ENCODE measurements around the gene CCDC122.

DNA sequence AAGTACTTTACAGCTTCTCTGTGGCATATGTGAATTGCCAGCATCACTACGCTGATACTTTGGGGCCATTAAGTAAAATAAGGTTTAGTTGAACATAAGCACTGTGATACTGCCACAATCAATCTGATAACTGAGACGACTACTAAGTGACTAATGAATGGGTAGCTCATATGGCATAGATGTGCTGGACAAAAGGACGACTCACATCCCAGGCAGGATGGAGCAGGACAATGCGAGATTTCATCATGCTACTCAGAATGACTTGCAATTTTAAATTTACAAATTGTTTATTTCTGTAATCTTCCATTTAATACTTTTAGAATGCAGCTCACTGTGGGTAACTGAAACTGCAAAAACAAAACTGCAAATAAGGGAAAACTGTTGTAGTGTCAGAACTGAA lies 13.6 kb downstream of the CCDC122 start:
- TF ChIP-seq EP300 (IDR thresholded peaks at IDR 0.05) (no peak), SREBF2 (IDR thresholded peaks at IDR 0.05) (no peak), JUN (IDR thresholded peaks at IDR 0.05) (no peak), POLR2A (IDR thresholded peaks at IDR 0.05; ENCODE audit: low read length) (no peak)
- TF ChIP-seq, protein P1, sequence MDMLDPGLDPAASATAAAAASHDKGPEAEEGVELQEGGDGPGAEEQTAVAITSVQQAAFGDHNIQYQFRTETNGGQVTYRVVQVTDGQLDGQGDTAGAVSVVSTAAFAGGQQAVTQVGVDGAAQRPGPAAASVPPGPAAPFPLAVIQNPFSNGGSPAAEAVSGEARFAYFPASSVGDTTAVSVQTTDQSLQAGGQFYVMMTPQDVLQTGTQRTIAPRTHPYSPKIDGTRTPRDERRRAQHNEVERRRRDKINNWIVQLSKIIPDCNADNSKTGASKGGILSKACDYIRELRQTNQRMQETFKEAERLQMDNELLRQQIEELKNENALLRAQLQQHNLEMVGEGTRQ (IDR thresholded peaks at IDR 0.05): no peak

Data from A549 (cell line).